Measurements from ENCODE around the gene NPL.

Gene NPL

GRCh38 chr1:182872881-182873280 lies 83.3 kb downstream of the NPL start:
- H3K36me3 ChIP-seq (ENCODE audit: control insufficient read depth, insufficient read depth, low read length): peaks cover 19% of the 10 kb centered on the region
- no peak for TF ChIP-seq CTCF (IDR thresholded peaks at IDR 0.05; ENCODE audit: insufficient read depth, low read length, poor library complexity, severe bottlenecking)
- DNase-seq (ENCODE audit: extremely low read depth, insufficient read length): no peak
- no peaks in the 10 kb centered on the region for H3K27me3 ChIP-seq (replicated peaks; ENCODE audit: control insufficient read depth, insufficient read depth, low read length)
- H3K4me3 ChIP-seq (replicated peaks; ENCODE audit: low read depth, low read length): no peak overlapping the region

GRCh38 chr1:182875889-182876288 lies 86.3 kb downstream of the NPL start:
- Histone ChIP-seq H3K36me3 (ENCODE audit: control insufficient read depth, insufficient read depth, low read length) (peaks cover 18% of the 10 kb centered on the region), H3K27me3 (replicated peaks; ENCODE audit: control insufficient read depth, insufficient read depth, low read length) (no peaks in the 10 kb centered on the region), H3K4me3 (replicated peaks; ENCODE audit: low read depth, low read length) (no peak overlapping the region)
- no peak for TF ChIP-seq CTCF (IDR thresholded peaks at IDR 0.05; ENCODE audit: insufficient read depth, low read length, poor library complexity, severe bottlenecking)
- DNase-seq (ENCODE audit: extremely low read depth, insufficient read length): no peak

DNA sequence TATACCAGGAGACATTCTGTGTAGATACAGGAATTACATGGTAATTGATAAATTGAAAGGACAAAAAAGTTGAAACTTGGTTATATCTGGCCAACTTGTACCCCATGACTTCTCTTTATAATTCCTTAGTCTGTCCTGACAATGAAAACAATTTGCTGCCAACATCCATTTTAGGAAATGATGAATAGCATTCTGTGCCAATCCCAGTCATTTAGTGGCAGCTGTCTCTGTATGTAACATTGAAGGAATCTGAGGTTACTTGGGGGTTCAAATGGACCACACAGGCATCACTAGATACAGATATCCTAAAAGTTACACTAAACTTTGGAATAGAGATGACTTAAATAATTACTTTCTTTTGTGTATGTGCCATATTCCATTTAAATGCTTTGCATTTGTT lies 87.8 kb downstream of the NPL start:
- DNase-seq (ENCODE audit: extremely low read depth, insufficient read length): no peak
- no peak overlapping the region for H3K4me3 ChIP-seq (replicated peaks; ENCODE audit: low read depth, low read length)
- no peaks in the 10 kb centered on the region for H3K27me3 ChIP-seq (replicated peaks; ENCODE audit: control insufficient read depth, insufficient read depth, low read length)
- H3K36me3 ChIP-seq (ENCODE audit: control insufficient read depth, insufficient read depth, low read length): peaks cover 23% of the 10 kb centered on the region
- TF ChIP-seq CTCF (IDR thresholded peaks at IDR 0.05; ENCODE audit: insufficient read depth, low read length, poor library complexity, severe bottlenecking): no peak

DNA sequence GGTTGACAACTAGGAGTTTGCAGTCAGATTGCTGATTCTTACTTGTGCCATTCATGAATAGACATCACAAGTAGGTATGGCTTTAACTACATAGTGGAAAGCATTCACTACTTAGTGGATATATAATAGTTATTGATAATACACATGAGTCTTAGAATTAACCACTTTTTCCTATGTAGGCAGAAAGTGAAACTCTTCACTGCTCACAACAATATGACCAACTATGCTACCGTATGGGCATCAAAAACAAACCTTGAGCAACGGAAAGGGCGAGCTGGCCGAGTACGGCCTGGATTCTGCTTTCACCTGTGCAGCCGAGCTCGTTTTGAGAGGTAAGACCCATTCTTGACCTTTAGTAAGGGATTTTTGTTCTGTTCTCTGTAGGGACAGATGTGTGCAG lies 88.3 kb downstream of the NPL start:
- no peak for TF ChIP-seq CTCF (IDR thresholded peaks at IDR 0.05; ENCODE audit: insufficient read depth, low read length, poor library complexity, severe bottlenecking)
- no peak for DNase-seq (ENCODE audit: extremely low read depth, insufficient read length)
- H3K27me3 ChIP-seq (replicated peaks; ENCODE audit: control insufficient read depth, insufficient read depth, low read length): no peaks in the 10 kb centered on the region
- peaks cover 23% of the 10 kb centered on the region for H3K36me3 ChIP-seq (ENCODE audit: control insufficient read depth, insufficient read depth, low read length)
- H3K4me3 ChIP-seq (replicated peaks; ENCODE audit: low read depth, low read length): no peak overlapping the region

Data from GM06990 (cell line).